Activated naive CD8-positive, alpha-beta T cell treated with anti-CD3 and anti-CD28 coated beads, Interleukin-2, amount 50 U/mL, for 24 hours (primary cell): ENCODE measurements around the gene MCM3AP.
"Not testable (repeated sequence)": the region's sequence is repeated elsewhere in the genome, so short reads cannot be mapped to it uniquely, and the experiment has no call there.

Experiments
- ATAC-seq: fragments of 150-1000 bp; cut with Tn5 transposase; one replicate; pipeline ENCODE4 v1.10.0; 2021
- DNase-seq: peaks from one replicate; pipeline ENCODE4 v3.0.0; 2021
- H3K27ac Mint-ChIP-seq: one replicate; pipeline ENCODE4 v1.8.0; 2021; ENCODE audit warnings: mild to moderate bottlenecking, mixed read lengths
- H3K27me3 Mint-ChIP-seq: one replicate; pipeline ENCODE4 v1.8.0; 2021; ENCODE audit warnings: mixed read lengths
- H3K36me3 Mint-ChIP-seq: one replicate; pipeline ENCODE4 v1.8.0; 2021; ENCODE audit warnings: low read depth, mixed read lengths
- H3K4me1 Mint-ChIP-seq: one replicate; pipeline ENCODE4 v1.8.0; 2021; ENCODE audit warnings: mixed read lengths
- H3K4me3 Mint-ChIP-seq: one replicate; pipeline ENCODE4 v1.8.0; 2021; ENCODE audit warnings: mild to moderate bottlenecking, moderate library complexity, mixed read lengths
- H3K9me3 Mint-ChIP-seq: one replicate; pipeline ENCODE4 v1.8.0; 2021; ENCODE audit warnings: mixed read lengths

The MCM3AP gene

DNA sequence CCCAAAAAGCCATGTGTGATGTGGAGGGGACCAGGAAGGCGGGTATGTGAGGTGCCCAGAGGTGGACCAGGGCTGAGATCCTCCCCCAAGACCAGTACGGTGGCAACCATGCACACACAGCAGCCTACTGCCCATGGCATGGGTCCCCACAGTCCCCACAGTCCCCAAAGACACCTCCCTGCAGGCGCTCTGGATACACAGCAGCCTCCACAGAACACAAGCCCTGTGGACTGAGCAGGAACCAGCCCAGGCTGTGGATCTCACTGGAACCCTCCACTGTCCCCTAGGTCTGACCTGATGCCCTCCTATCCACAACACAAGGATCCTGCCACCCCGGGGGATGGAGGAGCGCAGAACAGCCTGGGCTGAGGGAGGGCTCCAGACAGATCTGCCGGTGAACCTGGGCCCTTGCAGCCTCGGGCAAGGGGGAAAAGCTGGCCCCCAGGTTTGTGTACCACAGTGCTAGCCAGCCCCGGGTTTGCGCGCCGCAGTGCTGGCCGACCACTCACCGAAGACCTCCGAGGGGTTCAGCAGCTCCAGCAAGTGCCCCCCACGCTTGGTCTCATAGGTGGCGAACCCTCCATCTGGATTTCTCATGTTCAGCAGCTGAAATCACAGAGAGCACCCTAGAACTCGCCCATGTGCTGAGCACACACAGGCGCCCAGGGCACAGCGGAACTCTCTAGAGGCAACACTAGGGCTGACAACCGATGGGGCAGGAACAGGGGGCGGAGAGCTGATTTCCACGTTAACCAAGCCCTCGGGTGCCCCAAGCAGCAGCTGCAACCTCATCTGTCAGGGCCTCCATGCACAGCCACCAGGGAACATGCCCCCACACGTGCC, 79.0 kb downstream of the MCM3AP start:
- Mint-ChIP-seq H3K27me3 (no peaks in the 10 kb centered on the region), H3K4me3 (no peak overlapping the region), H3K36me3 (peaks cover 2% of the 10 kb centered on the region), H3K4me1 (no peaks in the 10 kb centered on the region), H3K9me3 (no peaks in the 10 kb centered on the region), H3K27ac (no peak overlapping the region)
- DNase-seq (no peak), ATAC-seq (no peak)

DNA sequence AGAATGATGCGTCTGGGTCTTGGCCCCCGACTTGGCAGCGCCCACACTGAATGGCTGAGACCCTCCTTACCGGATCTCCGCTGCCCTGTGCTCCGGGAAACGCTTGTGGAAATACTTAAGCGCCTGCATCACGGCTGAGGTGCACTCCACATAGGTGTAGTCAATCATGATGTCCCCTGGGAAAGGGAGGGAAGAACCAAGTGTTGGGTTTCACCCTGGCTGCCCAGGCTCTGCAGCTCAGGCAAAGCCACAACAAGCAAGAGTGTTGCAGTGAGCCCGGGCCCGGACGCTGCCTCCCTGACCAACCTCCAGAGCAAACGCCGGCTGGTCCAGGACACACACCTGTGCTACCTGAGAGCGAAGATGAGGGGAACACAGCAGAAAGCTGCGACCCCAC, 79.6 kb downstream of the MCM3AP start:
- no peaks in the 10 kb centered on the region for H3K9me3 Mint-ChIP-seq
- H3K27ac Mint-ChIP-seq = no peak overlapping the region
- no peaks in the 10 kb centered on the region for H3K27me3 Mint-ChIP-seq
- H3K4me3 Mint-ChIP-seq = no peak overlapping the region
- H3K4me1 Mint-ChIP-seq = no peaks in the 10 kb centered on the region
- peaks cover 2% of the 10 kb centered on the region for H3K36me3 Mint-ChIP-seq
- DNase-seq (no peak), ATAC-seq (no peak)

DNA sequence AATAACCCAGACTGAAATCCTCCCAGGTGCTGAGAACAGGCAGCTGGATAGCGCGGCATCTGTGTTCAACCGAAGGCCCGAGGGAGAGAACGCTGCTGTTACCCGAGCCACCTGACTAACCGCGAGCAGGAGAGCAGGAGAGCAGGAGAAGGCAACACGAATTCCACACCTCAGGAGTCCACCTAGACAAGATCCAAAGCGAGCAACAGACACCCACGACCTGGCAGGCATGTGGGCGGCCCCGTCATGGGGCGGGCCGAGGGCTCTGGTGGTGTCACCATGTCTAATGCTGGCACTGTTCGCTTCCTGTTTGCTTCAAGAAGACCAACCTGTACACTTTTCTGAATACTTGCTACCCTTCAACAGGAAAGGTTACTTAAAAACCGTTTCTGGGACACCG, 80.2 kb downstream of the MCM3AP start:
- DNase-seq (no peak), ATAC-seq (no peak)
- Mint-ChIP-seq H3K9me3 (no peaks in the 10 kb centered on the region), H3K4me3 (no peak overlapping the region), H3K27ac (no peak overlapping the region), H3K27me3 (no peaks in the 10 kb centered on the region), H3K36me3 (peaks cover 2% of the 10 kb centered on the region), H3K4me1 (no peaks in the 10 kb centered on the region)

DNA sequence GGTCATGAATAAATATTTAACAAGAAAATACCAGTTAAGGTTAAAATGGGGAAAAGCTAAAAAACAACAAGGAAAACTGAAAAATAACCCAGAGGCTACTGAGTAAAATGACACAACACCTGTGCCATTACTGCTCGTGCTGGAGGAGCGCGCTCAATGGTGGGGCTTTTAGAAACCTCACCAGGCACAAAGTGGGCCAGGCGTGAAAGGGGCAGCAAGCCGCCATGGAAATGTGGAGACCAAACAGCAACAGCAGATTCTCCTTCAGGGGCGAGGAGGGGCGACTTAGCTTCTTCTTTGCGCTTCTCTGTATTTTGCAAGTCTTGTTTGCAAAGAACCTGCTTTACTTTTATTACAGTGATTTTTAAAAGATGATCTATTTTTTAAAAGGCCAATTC, 82.2 kb downstream of the MCM3AP start:
- no peak overlapping the region for H3K27ac Mint-ChIP-seq
- no peaks in the 10 kb centered on the region for H3K27me3 Mint-ChIP-seq
- DNase-seq (no peak), ATAC-seq (no peak)
- no peaks in the 10 kb centered on the region for H3K9me3 Mint-ChIP-seq
- peaks cover 11% of the 10 kb centered on the region for H3K36me3 Mint-ChIP-seq
- H3K4me3 Mint-ChIP-seq = no peak overlapping the region
- H3K4me1 Mint-ChIP-seq = no peaks in the 10 kb centered on the region

DNA sequence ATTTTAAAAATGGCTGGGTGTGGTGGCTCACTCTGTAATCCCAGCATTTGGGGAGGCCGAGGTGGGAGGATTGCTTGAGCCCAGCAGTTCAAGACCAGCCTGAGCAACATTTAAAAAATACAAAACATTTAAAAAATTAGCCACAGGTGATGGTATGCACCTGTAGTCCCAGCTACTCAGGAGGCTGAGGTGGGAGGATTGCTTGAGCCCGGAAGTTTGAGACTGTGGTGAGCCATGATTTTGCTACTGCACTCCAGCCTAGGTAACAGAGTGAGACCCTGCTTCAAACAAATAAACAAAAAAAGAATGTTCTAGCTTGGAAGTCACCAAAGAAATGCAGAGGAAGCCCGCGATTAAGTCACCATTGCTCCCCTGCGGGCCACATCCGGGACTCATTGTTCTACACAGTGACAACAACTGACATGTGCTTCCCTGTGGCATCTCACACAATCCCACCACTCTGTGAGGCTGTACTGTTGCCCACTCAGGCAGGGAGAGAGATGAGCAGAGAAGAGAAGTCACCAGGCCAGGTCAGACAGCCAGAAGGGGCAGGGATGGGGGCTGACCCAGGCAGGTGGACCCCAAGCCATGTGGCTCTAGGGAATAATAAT, 82.7 kb downstream of the MCM3AP start:
- Mint-ChIP-seq H3K27ac (no peak overlapping the region), H3K27me3 (no peaks in the 10 kb centered on the region), H3K9me3 (no peaks in the 10 kb centered on the region), H3K4me3 (no peak overlapping the region), H3K36me3 (peaks cover 11% of the 10 kb centered on the region), H3K4me1 (no peaks in the 10 kb centered on the region)
- no peak for ATAC-seq
- DNase-seq = no peak

DNA sequence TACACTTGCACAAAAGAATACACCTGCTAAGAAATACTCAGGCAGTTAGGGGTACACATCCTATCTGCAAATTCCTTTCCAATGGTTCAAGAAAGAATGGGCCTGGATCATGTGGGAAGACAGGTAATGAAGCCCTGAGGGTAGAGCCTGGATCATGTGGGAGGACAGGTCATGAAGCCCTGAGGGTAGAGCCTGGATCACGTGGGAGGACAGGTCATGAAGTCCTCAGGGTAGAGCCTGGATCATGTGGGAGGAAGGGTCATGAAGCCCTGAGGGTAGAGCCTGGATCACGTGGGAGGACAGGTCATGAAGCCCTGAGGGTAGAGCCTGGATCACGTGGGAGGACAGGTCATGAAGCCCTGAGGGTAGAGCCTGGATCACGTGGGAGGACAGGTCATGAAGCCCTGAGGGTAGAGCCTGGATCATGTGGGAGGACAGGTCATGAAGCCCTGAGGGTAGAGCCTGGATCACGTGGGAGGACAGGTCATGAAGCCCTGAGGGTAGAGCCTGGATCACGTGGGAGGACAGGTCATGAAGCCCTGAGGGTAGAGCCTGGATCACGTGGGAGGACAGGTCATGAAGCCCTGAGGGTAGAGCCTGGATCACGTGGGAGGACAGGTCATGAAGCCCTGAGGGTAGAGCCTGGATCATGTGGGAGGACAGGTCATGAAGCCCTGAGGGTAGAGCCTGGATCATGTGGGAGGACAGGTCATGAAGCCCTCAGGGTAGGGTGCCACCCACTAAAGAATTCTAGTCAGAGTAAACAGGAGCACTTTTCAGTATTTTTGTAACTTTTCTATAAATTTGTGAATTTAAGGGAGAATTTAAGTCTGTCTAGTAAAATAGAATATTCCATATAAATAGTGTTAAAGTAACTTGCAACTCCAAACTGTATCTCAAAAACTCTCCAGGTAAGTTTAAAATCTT, 84.3 kb downstream of the MCM3AP start:
- H3K27ac Mint-ChIP-seq, H3K9me3 Mint-ChIP-seq, H3K4me3 Mint-ChIP-seq, H3K4me1 Mint-ChIP-seq, H3K27me3 Mint-ChIP-seq, ATAC-seq, DNase-seq: not testable (repeated sequence)
- peaks cover 13% of the 10 kb centered on the region for H3K36me3 Mint-ChIP-seq

DNA sequence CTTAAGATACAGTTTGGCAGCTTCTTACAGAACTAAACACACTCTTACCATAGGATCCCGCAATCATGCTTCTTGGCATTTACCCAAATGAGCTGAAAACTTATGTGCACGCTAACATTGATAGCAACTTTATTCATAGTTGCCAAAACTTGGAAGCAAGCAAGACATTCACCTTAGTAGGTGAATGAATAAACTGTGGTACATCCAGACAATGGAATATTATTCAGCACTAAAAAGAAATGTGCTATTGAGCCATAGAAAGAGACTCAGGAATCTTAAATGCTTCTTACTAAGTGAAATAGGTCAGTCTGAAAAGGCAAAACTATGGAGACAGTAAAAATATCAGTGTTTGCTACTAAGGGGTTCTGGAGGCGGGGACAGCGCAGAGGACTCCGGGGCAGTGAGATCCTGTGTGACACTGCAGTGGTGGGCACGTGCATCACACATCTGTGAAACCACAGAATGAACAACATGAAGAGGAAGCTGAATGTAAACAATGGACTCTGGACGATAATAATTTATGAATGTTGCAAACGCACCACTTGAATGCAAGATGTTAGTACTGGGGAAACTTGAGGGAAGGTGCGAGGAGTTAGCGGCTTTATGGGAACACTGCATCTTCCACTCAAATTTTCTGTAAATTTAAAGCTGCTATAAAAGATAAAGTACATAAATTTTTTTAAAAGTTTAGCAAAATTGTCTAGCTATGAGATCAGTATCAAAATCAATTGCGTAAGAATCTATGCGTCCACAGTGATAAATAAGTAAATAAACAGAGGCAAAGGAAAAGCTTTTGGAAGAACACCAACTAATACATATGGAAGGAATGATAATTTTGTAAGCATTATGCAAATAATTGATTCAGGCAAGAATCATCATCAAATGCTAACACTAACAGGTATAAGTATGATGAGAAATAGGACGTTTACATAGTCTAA, 85.7 kb downstream of the MCM3AP start:
- H3K27ac Mint-ChIP-seq = no peak overlapping the region
- no peaks in the 10 kb centered on the region for H3K9me3 Mint-ChIP-seq
- DNase-seq (no peak), ATAC-seq (no peak)
- H3K4me3 Mint-ChIP-seq = no peak overlapping the region
- H3K4me1 Mint-ChIP-seq = no peaks in the 10 kb centered on the region
- no peaks in the 10 kb centered on the region for H3K27me3 Mint-ChIP-seq
- H3K36me3 Mint-ChIP-seq = peaks cover 14% of the 10 kb centered on the region

DNA sequence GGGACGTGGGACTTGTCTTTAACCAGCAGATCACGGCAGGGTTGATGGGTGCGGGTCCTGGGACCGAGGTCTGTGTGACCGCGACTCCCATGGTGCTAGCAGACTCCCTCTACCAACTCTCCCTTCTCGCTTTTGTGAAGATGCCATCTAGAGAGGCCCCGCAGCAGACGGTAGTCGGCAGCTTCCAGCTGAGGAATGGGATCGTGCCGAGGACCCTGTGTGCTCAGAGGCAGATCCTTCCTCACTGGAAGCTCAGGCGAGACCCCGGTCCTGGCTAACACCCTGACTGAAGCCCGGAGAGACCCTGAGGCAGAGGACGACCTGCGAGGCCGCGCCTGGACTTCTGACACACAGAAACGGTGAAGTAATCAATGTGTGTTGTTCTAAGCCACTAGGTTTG, 88.7 kb downstream of the MCM3AP start:
- H3K4me1 Mint-ChIP-seq = no peaks in the 10 kb centered on the region
- no peak for DNase-seq
- no peak for ATAC-seq
- peaks cover 14% of the 10 kb centered on the region for H3K36me3 Mint-ChIP-seq
- no peaks in the 10 kb centered on the region for H3K9me3 Mint-ChIP-seq
- H3K4me3 Mint-ChIP-seq = no peak overlapping the region
- no peaks in the 10 kb centered on the region for H3K27me3 Mint-ChIP-seq
- no peak overlapping the region for H3K27ac Mint-ChIP-seq

DNA sequence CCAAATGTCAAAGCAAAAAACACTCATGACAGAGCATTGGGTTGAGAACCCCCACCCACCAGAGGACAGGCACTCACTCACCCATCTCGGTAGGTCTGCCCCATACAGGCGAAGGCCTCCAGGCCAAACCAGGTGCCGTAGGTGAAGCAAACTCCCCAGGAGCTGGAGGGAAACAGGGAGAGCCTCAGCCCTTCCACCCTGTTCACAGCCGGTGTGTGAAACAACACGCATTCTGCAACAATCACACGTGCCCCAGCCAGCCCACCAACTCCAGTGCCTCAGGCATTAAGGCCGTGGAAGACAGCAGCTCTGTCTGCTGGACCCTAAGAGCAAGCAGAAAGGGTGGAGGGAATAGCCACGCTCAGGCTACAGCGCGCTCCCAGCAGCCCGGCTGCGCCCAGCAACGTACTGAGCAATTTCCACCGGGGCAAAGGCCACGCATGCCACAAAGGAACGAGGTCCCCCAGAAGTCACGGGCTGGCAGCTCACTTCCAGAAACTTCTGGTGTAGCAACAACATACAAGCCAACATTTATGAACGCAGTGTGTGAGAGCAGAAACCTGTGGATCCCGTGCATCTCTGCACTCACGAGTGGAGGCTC, 89.7 kb downstream of the MCM3AP start:
- ATAC-seq (no peak), DNase-seq (no peak)
- no peaks in the 10 kb centered on the region for H3K4me1 Mint-ChIP-seq
- no peak overlapping the region for H3K4me3 Mint-ChIP-seq
- H3K27ac Mint-ChIP-seq = no peak overlapping the region
- H3K27me3 Mint-ChIP-seq = no peaks in the 10 kb centered on the region
- H3K9me3 Mint-ChIP-seq = no peaks in the 10 kb centered on the region
- peaks cover 14% of the 10 kb centered on the region for H3K36me3 Mint-ChIP-seq

DNA sequence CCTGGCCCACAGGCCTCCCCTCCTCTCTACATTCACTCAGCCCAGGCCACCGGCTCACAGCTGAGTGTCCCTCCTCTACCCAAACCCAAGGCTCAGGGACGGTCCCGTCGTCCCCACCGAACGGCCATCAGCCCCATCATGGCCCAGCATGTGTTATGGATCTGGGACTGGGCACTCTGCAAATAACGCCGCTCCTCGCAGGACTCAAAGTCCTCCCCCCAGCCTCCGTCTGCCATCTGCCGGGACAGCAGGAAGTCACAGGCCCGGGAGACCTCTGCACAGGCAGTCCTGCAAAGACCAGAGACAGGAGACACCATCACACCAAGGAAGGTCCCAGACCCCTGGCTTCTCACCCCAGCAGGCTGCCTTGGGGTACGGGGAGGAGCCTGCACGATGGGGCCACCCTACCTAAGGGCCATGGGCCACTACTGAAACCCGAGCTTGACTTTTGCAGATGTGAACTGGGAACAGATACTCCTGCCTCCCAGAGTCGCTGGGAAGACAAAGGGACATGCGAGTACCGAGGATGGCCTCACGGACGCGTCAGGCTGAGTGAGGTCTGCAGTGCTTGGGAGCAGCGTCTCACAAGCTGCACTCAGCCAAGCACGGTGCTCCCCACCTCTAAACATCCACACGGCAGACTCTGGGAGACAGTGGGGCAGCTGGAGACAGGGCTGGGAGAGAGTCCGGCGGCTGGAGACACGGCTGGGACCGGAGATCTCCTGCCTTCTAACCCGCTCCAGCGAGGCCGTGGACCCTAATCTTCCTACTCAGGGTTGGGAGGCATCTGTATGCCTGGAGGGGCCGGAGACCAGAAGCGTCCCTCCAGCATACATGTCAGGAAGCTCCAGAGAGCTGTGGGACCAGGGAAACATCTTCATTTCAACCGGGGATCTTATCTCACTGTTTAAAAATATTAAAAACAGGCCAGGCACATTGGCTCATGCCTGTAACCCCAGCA, 90.8 kb downstream of the MCM3AP start:
- ATAC-seq = no peak
- DNase-seq = no peak
- no peaks in the 10 kb centered on the region for H3K9me3 Mint-ChIP-seq
- no peaks in the 10 kb centered on the region for H3K4me1 Mint-ChIP-seq
- H3K4me3 Mint-ChIP-seq = no peak overlapping the region
- H3K27me3 Mint-ChIP-seq = no peaks in the 10 kb centered on the region
- no peak overlapping the region for H3K27ac Mint-ChIP-seq
- H3K36me3 Mint-ChIP-seq = peaks cover 12% of the 10 kb centered on the region

DNA sequence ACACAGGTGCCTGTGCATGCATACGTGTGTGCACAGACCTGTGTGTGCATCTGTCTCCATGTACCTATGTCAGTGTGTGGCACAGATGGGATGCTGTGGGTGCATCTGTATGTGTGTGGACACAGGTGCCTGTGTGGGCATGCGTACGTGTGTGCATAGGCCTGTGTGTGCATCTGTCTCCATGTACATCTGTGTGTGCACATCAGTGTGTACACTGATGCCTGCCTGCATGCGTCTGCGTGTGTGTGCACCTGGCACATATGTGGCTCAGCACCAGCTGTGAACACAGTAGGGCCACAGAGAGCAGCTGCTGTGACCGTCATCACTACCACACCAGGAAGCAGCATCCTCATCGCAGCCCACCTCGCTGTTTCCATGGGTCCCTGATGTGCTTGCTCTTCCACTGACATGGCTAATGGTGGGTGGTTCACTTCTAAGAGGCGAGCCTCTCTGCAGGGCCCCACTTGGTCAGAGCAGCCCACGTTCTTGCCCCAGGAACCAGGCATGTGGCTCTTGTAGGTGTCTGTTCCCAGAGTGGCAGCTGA, 91.5 kb downstream of the MCM3AP start:
- H3K27ac Mint-ChIP-seq = no peak overlapping the region
- DNase-seq (no peak), ATAC-seq (no peak)
- H3K4me1 Mint-ChIP-seq = no peaks in the 10 kb centered on the region
- H3K9me3 Mint-ChIP-seq = no peaks in the 10 kb centered on the region
- no peaks in the 10 kb centered on the region for H3K27me3 Mint-ChIP-seq
- no peak overlapping the region for H3K4me3 Mint-ChIP-seq
- peaks cover 6% of the 10 kb centered on the region for H3K36me3 Mint-ChIP-seq

DNA sequence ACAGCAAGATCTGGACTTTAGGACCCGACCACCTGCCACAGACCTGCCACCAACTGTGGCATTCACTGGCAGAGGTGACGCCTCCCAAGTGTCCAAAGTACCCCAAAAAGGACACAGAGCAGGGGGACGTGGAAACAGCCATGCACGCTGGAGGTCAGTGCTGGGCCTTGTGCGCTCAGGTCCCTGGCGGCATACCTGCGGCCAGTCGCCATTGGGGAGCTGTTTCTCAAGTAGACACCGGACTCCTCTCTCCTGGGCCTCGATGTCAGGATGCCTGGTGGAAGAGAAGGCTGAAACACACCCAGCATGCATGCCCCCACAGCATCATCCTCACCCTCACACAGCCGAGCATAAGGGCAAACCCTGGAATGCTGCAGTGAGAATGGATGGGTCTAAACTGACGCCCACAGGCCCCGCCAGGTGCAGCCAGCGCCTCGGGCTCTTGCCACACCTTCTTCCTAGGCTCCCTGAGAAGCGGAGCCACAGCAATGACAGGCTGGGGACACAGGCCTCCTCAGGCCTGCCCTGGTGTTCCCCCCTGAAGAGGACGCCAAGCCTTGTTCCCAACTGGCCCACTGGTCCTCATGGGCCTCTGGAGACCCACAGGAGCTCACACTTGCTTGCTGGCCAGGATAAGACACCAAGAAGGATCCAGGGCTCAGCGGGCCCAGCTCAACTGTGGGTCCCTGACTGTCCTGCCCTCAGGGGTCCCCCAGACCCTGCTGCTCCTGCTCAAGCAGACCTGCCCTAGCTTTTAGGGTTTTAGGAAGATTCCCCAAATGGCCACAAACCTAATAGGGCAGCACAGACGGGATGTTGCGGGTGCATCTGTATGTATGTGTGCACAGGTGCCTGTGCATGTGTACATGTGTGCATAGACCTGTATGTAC, 93.5 kb downstream of the MCM3AP start:
- Mint-ChIP-seq H3K27ac (no peak overlapping the region), H3K27me3 (no peaks in the 10 kb centered on the region), H3K9me3 (no peaks in the 10 kb centered on the region), H3K4me1 (no peaks in the 10 kb centered on the region), H3K4me3 (no peak overlapping the region), H3K36me3 (peaks cover 2% of the 10 kb centered on the region)
- ATAC-seq (no peak), DNase-seq (no peak)
